PC-9 (cell line): ENCODE measurements around the gene FAM163B.

ENCODE experiments used
- EZH2 ChIP-seq: fragments of 200-600 bp; sonication (generic); IDR thresholded peaks from 2 replicates; pipeline ENCODE4 v1.8.0; 2017; ENCODE audit warnings: antibody characterized with exemption, low read depth
- TF ChIP-seq, protein P1 (sequence below): fragments of 200-600 bp; sonication (generic); conservative IDR thresholded peaks from 2 replicates; pipeline ENCODE4 v1.6.1; 2017; ENCODE audit warnings: mixed run types, antibody characterized with exemption, mild to moderate bottlenecking, moderate library complexity

DNA sequence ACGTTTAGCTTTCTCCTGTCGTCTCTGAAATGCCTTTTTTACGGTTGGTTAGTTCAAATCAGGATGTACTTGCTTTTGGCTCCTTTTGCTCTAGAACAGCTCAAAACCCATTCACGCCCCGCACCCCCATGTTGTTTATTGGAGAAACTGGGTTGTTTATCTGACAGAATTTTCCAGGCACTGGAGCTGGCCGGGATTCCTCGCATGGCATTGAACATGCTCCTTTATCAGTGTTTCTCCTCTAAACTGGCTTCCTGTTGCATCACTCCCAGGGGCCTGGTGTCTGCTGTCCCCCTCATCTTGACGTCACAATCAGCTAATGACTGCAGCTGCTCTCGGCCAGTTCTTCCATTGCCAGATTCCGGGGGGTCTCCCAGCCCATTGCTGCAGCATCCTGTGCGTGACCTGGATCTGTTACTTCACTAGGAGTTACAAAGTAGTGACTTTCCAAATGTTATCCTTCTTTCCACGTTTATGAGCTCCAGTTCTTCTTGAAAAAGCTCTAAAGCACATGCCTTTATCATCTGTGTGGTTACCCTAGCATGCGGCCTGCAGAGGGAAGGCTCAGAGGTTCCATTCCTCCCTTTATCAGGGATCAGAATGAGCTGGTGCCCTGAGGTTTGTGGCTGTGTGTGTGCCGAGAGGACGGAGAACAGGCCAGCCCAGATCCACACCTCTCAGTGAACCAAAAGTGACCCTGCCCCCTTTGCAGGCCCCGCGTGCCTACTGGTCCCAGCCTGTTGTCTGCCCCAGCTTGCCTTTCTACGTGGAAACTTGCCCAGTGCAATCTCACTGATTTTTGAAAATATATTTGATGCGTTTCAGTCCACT, 27.5 kb downstream of the FAM163B start:
- TF ChIP-seq, protein P1, sequence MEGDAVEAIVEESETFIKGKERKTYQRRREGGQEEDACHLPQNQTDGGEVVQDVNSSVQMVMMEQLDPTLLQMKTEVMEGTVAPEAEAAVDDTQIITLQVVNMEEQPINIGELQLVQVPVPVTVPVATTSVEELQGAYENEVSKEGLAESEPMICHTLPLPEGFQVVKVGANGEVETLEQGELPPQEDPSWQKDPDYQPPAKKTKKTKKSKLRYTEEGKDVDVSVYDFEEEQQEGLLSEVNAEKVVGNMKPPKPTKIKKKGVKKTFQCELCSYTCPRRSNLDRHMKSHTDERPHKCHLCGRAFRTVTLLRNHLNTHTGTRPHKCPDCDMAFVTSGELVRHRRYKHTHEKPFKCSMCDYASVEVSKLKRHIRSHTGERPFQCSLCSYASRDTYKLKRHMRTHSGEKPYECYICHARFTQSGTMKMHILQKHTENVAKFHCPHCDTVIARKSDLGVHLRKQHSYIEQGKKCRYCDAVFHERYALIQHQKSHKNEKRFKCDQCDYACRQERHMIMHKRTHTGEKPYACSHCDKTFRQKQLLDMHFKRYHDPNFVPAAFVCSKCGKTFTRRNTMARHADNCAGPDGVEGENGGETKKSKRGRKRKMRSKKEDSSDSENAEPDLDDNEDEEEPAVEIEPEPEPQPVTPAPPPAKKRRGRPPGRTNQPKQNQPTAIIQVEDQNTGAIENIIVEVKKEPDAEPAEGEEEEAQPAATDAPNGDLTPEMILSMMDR = no peak
- TF ChIP-seq EZH2 = no peak
